HG03565 (cell line): ENCODE measurements around the gene COMMD9.
A peak's percentile ranks its signal among the peaks of the same experiment; 100 is the strongest.
"Not testable (repeated sequence)": the region's sequence is repeated elsewhere in the genome, so short reads cannot be mapped to it uniquely, and the experiment has no call there.

Source experiments
- ATAC-seq: cut with Tn5 transposase; IDR thresholded peaks from one replicate; pipeline ENCODE4 v1.9.1; 2021; ENCODE audit warnings: mild to moderate bottlenecking, moderate library complexity; ENCODE audit not compliant: unreplicated experiment

The COMMD9 gene

GRCh38 chr11:36289226-36289852 lies at the start of gene COMMD9:
Gene COMMD9 (minus strand): TSS chr11:36289424. CDS start chr11:36289412, 12 bp downstream.
- peak; percentile 98 for ATAC-seq

- no peak for ATAC-seq
These were observed 44.7 kb upstream of the COMMD9 start for GRCh38 chr11:36333897-36334296.

GRCh38 chr11:36333468-36333867 lies 44.2 kb upstream of the COMMD9 start:
- ATAC-seq: no peak

- no peak for ATAC-seq
These were observed 41.2 kb upstream of the COMMD9 start for GRCh38 chr11:36330411-36330810.

GRCh38 chr11:36328966-36329673 lies 39.9 kb upstream of the COMMD9 start:
- ATAC-seq: no peak

- no peak for ATAC-seq
These were observed 37.5 kb upstream of the COMMD9 start for GRCh38 chr11:36326524-36327419.

GRCh38 chr11:36325403-36325802 lies 36.2 kb upstream of the COMMD9 start:
- not testable (repeated sequence) for ATAC-seq

- ATAC-seq: not testable (repeated sequence)
These were observed 35.7 kb upstream of the COMMD9 start for GRCh38 chr11:36324956-36325355.

DNA sequence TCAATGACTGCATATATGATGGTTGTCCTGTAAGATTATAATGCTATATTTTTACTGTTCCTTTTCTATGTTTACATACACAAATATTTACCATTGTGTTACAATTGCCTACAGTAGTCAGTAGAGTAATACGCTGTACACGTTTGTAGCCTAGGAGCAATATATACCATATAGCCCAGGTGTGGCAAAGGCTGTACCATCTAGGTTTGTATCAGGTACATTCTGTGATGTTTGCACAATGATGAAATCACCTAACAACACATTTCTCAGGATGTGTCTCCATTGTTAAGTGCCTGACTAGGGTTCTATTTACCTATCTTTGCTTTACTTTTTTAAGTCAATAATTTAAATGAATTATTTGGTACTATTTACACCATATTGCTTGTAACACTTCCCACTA lies 28.8 kb upstream of the COMMD9 start:
- ATAC-seq: no peak

GRCh38 chr11:36316049-36316448 lies 26.8 kb upstream of the COMMD9 start:
- ATAC-seq: no peak

GRCh38 chr11:36314434-36314767 lies 25.2 kb upstream of the COMMD9 start:
- no peak for ATAC-seq

DNA sequence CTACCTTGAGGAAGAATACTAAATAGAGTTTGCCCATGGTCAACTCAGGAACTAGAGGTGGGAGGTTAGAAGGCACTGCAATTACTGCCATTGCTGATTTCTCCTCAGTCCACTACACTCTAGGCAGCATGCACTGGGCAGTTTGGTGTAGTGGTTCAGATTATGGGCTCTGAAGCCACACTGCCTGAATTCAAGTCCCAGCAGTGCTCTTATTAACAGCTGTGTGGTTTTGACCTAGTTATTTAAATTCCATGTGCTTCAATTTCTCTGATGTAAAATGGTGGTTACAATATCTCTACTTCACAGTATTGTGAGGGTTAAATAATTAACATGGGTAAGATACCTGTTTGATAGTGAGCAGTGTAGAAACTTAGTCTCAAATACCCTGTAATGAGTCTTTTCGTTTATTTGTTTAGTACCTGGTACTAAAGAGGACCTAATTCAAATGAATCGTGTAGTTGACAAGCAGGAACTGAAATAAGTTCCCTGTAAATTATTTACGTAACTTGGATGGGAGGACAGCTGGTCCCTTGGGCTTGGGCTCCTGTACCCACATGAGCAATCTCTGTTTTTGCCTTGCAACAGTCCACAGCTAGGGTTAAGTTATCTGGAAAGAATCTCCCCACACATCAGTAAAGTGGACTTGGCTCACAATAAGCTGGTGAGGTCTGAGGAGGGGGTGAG lies 24.7 kb upstream of the COMMD9 start:
- ATAC-seq: no peak

GRCh38 chr11:36312611-36313472 lies 23.6 kb upstream of the COMMD9 start:
- ATAC-seq: no peak

GRCh38 chr11:36311926-36312595 lies 22.8 kb upstream of the COMMD9 start:
- no peak for ATAC-seq

DNA sequence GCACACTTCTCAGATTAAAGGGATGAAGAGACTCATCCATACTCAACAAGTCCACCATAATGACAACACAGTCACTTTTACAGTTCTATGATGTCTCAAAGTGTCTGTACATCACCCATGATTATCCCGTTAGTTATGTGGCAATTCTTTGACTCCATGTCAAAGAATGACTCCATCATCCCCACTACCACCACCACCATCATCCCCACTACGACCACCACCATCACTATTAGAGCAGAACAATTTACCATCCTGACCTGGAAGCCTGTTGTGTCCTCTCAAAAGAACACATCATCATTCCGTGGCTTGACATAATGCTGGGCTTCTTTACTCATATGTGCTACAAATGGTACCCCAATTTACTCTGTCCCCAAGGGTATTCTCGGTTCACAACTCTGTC lies 20.6 kb upstream of the COMMD9 start:
- ATAC-seq: no peak

- no peak for ATAC-seq
These were observed 19.4 kb upstream of the COMMD9 start for GRCh38 chr11:36308577-36308976.

- no peak for ATAC-seq
These were observed 17.7 kb upstream of the COMMD9 start for GRCh38 chr11:36306888-36307287.

GRCh38 chr11:36305047-36305446 lies 15.8 kb upstream of the COMMD9 start:
- no peak for ATAC-seq

- no peak for ATAC-seq
These were observed 15.1 kb upstream of the COMMD9 start for GRCh38 chr11:36304351-36304750.

- no peak for ATAC-seq
These were observed 11.4 kb upstream of the COMMD9 start for GRCh38 chr11:36300650-36301049.
